ENCODE results near the gene RTN4IP1. TPM values are rescaled to one million over a fixed set of nuclear protein-coding genes. Genes with fewer than 3 reads are reported as not detected.
"Not testable (repeated sequence)": the region's sequence is repeated elsewhere in the genome, so short reads cannot be mapped to it uniquely, and the experiment has no call there.

Gene RTN4IP1
- total RNA-seq, 1 donor from 2014 or later, result 9.3 TPM

DNA sequence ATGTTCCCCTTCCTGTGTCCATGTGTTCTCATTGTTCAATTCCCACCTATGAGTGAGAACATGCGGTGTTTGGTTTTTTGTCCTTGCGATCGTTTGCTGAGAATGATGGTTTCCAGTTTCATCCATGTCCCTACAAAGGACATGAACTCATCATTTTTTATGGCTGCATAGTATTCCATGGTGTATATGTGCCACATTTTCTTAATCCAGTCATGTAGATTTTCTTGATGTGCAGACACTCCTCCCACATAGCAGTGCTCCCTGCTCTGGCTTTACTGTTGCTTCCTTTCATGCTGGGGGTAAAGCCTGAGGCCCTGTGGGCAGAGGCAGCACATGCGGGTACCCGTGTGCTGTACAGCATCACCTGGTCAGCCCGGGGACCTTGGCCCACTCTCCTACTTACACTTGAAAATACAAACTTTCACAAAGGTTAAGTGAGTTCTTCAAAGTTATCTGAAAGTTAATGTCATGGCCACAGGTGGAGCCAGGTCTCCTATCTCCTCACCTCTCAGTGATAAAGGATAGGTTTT lies 80.3 kb downstream of the RTN4IP1 start:
- intact Hi-C loops (cut with micrococcal nuclease), result not testable (repeated sequence)

DNA sequence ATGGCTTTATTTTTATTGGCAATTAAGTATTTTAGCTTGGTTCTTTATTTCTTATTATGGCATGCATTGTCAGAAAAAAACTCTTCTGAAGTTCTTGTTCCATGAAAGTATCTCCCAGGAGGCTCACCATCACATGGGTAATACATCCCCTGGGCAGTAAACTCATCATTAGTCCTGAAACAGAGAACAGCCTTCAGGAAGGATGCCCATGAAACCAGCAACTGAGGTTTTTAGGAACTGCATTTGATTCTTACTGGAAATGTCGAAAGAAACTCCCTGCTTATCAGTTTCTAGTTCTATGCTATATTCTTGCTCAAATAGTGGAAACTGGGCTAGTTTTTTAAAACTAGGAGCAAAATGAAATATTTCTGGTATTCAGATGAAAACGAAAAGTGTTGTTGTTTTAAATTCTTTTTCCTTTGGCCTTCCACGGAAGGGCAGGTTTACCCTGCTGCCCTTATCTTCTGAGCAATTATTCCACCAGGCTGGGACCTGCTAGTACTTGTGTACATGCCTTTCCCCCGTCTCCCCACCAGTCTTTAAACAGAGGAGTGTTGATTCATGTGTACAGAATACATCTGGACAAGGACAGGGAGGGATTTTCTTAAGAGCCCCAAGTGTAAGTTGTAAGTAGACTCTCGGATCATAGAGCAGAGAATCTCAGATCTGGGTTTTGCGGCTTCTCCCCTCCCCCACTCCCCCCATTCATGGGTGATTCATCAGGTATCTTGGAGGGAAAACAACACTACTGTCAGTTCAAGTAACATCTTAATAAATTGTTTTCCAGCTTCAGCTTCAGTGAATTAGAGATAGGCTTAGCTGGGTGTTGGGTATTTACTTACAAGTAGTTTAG lies 81.5 kb downstream of the RTN4IP1 start:
- intact Hi-C loops (cut with micrococcal nuclease), result no loop called here

DNA sequence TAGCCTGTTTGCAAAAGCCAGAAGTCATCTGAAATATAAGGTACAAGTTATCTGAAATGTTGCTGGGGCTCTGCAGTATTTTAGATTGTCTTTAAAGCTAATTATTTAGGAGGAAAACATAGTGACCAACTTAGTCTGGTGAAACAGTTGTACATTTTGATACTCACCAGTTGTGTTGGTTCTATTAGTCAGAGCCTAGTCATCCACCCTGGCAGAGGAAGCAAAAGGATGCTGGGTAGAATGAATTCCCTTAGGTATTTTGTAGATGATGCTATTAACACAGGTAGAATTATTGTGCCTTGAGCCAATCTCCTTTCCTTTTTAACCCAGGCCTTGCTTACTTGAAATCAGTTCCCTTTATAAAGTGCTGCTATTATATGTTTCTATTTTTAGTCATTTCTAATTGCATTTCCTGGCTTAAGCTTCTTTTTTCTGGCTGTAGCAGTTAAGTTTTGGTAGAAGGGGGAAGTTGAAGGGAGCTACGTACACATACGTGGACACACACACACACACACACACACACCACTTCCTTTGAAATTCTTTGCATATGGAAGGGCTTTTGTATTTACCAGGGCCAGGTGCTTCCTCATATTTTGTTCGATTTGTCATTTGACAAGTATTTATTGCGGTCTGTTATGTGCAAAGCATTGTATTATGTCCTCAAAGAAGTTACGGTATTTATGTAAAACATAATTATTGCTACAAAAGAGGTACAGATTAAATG lies 82.4 kb downstream of the RTN4IP1 start:
- intact Hi-C loops (cut with micrococcal nuclease), result no loop called here

DNA sequence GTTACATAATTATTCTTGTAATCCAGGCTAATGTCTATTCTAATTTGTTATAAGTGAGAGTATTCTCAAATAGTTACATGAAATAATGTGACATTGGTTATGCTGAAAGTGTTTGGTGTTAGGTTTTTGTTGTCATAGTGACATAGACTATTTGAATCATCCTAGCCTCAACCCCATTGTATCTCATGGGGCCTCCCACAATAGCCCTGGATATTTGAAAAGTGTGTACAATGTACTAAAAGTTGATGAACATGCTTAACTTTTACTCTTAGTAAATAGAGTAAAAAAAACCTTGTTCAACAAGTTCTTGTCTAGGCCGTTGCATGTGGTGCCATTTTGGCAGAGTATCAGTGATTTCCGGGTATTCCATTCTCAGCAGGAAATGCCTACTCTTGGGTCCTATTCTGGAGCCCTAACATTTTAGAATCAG lies 83.0 kb downstream of the RTN4IP1 start:
- intact Hi-C loops (cut with micrococcal nuclease), result no loop called here

DNA sequence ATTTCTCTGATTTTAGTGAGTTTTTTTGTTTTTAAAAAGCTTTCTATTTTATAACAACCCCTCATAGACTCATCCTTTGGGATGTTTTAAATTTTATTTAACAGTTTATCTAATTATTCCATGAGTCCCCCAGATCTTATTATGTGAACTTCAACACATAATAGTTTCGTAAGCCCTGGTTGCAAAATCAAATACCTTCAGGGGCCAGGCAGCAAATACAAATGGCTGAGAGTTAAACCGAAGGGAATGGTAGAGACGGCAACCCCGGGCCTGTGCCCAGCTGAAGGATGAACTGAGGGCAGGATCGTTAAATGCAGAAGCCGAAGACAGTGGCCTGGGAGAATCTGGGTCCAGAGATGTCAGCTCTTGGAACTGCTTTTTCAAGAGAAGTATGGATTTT lies 88.4 kb downstream of the RTN4IP1 start:
- intact Hi-C loops (cut with micrococcal nuclease), result no loop called here

DNA sequence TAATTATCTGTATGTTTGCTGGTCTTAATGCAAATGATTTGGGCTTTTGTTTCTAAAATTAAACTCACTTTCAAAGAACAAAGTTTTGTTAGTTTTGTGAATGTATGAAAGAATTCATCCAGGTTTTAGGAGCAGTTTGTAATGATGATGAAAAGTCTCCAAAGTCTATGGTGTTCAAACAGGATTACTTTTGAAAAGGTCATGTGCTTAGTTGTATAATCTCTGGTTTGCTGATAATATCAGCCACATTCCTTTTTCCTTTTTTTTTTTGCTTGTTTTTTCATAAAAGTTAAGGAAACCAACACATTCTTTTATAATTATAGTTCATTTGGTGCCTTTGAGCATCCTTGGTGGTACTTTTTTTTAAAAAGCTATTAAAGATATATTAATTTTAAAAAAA lies 88.9 kb downstream of the RTN4IP1 start:
- intact Hi-C loops (cut with micrococcal nuclease), result no loop called here

DNA sequence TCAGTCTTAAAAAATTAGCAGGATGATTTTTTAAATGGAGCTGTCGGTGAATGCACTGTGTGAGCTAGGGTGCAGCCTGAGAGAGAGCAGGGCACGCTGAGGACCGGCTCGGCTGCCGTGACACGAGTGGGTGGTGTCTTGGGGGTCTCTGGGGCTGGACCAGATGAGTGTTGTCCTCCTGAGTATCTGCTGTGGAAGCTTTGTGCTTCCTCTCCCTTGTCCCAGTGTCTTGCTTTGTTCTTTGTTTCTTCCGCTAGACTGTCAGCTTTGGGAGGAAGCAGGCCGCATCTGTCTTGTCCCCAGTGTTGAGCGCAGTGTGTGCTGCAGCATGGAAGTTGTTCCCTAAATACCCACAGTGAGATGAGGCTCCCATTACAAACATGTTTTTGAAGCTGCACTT lies 89.4 kb downstream of the RTN4IP1 start:
- intact Hi-C loops (cut with micrococcal nuclease), result no loop called here

DNA sequence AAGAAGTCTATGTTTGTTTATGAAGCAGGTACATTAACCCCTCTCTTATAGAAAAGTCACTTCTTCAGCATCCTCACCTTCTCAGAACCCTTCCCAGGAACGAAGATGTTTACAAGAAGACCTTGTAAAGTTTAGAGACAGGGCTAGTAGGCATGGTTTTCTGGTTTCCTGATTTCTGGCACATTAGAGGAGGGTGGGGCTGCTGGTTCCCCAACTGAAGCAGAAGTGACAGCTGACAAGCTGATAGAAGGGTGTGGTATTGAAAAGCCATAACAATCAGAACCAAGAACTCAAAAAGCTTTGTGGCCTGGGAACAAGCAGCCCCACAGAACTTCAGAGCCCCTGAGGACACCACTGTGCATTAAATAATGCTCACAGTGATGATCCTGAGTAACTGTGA lies 91.2 kb downstream of the RTN4IP1 start:
- intact Hi-C loops (cut with micrococcal nuclease), result no loop called here

DNA sequence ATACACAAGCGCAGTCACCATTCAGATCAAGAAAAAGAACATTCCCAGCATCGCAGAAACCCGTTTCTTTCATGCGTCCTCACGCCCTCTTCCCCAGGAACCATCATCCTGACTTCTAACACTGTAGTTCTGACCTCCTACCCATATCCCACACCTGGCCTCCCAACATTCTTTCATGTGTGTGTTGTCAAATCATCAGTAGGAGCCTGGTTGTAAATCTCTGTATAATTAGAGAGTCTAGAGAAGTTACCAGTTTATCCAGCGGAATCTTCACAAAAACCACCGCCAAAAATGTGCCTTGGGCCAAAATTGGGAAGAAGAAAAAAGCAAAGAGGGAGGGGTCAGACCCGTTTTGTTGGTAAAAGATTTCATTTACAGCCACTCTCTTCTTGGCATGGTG lies 91.6 kb downstream of the RTN4IP1 start:
- intact Hi-C loops (cut with micrococcal nuclease), result loop anchor here (1.0 kb wide), 1 partner anchor 25 kb away; no protein-coding TSS in a partner anchor

DNA sequence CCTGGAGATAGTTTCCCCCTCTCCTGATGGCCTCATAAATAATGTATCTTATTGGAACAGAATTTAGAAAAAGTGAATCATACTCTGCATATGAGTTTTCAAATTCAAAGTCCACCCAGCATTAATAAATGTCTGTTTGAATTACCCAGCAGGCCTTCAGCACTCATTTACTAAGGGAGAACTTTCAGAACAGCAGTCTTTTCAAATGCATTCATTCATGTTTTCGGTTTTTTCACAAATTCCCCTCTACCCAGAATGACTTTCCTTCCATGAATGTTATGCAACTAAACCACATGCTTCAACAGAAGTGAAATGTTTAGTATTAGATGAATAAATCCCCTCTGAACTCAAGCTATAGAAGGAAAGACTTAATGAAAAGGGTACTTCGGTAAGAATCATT lies 92.4 kb downstream of the RTN4IP1 start:
- intact Hi-C loops (cut with micrococcal nuclease), result loop anchor here (1.0 kb wide), 1 partner anchor 25 kb away; no protein-coding TSS in a partner anchor

DNA sequence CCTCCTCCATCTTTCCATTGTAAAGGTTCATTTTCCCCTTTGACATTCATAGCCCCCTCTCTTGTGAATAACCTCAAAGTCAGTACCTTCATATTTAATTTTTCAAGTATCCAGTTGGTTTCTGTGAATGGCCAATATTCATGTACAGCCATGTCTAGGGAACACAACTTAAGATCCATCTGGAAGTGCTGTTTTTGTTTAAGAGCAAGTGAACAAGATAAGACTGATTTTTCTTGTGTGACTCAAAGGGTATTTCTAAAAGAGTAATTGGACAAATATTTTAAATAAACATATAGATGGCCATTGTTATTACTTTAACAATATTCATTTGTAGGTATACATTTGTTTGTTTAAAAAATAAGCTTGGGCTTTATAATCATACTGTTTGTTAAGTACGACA lies 92.9 kb downstream of the RTN4IP1 start:
- intact Hi-C loops (cut with micrococcal nuclease), result no loop called here

DNA sequence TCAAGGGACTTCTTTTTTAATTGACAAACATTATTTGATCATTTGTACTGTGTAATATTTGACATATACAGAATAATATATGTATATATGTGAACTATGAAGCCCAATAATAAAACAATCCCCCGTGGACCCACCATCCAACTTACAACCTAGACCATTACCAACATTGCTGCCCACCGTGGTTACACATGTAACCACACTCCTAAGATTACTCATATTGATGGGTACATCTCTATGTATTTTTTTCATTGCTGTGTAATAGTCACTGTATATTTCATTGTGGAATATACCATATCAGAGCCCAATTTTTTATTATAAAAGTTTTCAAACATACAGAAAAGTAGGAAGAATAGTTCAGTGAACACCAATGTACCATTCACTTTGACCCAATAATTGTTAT lies 94.3 kb downstream of the RTN4IP1 start:
- intact Hi-C loops (cut with micrococcal nuclease), result loop anchor here (2.0 kb wide), 1 partner anchor 14 kb away; no protein-coding TSS in a partner anchor

DNA sequence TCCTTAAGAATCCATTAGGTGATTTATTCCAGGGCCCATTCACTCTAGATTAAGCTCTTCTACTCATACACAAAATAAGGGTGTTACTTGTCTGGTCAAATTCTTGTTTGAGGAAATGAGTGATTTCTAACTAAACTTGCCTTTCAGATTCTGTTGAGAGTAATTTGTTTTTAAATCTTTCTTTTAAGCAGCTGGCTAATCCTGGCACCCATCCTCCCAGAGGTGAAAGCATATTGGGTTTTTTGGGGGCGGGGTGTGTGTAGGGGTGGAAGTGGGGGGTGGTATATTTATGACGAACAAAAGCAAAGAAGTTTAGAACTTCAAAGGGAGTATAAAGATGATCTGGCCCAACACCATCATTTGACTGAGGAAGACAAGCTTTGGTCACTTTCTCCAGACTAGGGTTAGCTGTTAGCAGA lies 94.7 kb downstream of the RTN4IP1 start:
- intact Hi-C loops (cut with micrococcal nuclease), result loop anchor here (1.0 to 2.0 kb wide), 2 partner anchors 9 to 14 kb away; no protein-coding TSS in a partner anchor

DNA sequence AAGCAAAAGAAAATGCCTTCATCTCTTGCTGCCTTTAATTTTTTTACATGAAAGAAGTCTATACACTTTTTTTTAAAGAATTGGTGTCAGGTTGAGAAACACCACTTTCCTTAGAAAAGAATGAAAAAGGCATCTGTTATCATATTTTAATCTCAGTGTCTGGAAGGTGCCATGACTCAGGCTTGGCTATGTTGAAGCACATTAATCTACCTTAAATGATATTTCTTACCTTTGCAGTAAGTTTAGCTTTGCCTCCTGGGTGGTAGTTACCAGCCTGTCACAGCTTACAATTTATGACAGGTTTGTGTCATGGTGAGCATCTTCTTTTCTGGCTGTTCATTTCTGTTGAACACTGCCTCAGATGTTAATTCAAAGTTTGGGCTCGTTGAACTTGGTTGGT lies 95.3 kb downstream of the RTN4IP1 start:
- intact Hi-C loops (cut with micrococcal nuclease), result loop anchor here (1.0 to 2.0 kb wide), 2 partner anchors 9 to 13 kb away; no protein-coding TSS in a partner anchor

DNA sequence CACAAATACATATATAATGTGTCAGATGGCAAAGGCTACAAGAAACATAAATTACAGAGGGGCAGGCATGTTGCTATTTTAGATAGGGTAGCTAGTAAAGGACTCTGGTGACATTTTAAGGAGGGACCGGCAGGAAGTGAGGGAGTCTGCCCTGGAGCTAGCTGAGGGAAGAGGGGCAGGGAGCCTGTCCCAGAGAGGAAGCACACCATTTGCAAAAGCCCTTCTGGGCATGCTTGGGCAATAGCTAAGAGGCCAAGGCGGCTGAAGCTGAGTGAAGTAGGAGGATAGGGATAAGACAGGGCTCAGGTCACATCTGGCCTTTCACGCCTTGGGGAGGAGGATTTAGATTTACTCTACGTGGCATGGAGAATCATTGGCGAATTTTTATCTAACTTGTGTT lies 96.2 kb downstream of the RTN4IP1 start:
- intact Hi-C loops (cut with micrococcal nuclease), result no loop called here

DNA sequence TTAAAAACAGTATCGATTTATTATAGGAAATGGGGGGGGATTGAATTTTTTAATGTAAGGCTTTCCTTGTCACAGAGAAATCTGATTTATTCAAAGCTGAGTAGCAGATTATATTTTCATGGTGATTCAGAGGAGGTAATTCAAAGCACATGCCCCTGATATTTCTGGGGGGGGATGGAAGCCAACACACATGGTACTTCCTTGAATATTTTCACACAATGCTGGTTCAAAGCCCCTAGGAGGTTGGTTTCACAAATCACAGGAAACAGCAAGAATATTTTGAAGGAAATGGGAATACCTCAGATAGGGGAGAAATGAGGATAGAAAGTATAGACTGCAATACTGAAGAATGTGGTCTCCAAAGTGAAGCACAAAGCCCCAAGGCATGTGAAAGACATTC lies 98.8 kb downstream of the RTN4IP1 start:
- intact Hi-C loops (cut with micrococcal nuclease), result no loop called here

DNA sequence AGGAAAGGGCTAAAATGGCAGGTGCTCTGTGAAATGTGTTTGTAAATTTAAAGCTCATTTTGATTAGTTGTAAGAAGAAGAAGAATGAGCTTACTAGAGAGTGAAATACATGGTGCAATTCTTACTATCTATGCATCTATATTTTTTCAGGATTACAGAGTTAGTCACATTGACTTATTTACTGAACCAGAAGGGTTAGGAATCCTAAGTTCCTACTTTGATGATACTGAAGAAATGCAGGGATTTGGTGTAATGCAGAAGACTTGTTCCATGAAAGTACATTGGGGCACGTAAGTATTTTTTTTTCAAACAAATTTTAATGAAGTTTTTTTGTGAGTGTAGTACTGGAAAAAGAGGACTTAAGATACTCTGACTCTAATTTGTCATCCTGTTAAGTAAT lies 99.3 kb downstream of the RTN4IP1 start:
- intact Hi-C loops (cut with micrococcal nuclease), result no loop called here

DNA sequence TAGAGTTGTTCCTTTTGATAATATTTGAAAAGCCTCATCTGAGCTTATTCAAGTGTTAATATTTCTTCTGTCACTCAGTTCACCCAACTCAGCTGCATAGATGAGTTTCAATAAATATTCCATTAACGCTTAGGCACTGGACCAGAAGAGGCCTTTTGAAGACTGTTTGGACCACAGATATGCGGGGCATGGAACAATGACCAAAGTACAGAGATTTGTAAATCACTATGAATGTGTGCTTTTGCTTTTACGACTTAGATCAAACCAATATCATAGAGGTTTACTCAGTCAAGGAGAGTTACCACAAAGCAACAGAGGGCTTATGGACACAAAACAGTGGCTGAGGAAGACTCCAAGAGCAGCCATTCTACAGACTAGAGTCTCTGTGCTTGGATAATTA lies 99.9 kb downstream of the RTN4IP1 start:
- intact Hi-C loops (cut with micrococcal nuclease), result loop anchor here (10.0 kb wide), 2 partner anchors 365 to 1765 kb away; partner anchors contain the start of gene AFG1L

DNA sequence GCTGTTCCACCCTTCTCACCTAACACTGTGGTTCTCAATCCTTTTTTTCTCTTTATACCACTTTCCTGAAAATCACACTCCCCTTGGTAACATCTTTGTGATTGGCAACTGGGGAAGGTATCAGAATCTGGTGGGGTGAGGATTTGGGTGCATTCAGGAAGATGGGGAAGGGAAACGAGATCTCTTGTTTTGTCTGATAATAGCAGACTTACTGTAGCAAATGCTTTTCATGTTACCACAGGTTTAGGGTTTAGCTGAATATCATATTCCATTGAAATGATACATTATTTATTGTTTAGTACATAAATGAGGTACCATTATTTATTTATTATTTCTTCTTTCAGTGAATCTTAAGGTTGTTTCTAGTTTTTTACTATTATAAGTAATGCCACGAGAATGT lies 100.8 kb downstream of the RTN4IP1 start:
- intact Hi-C loops (cut with micrococcal nuclease), result loop anchor here (10.0 kb wide), 2 partner anchors 364 to 1766 kb away; partner anchors contain the start of gene AFG1L

DNA sequence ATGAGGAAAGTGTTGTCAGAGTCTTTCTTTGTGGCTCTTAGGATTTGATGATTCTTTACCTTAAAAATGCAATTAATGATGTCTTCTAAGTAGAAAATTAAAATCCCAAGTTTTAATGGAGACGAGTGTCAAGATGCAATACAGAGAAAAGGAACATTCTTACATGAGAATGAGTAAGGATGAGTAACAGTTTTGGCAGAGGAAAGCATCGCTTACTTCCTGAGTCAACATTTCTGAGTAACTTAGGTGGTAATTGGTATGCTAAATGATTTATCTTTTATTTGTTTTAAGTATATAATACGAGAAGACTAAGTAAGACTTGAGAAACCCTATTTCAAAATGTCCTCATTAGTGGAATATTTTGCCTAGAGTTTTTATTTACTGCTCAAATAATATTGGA lies 101.3 kb downstream of the RTN4IP1 start:
- intact Hi-C loops (cut with micrococcal nuclease), result loop anchor here (10.0 kb wide), 2 partner anchors 363 to 1767 kb away; partner anchors contain the start of gene AFG1L

DNA sequence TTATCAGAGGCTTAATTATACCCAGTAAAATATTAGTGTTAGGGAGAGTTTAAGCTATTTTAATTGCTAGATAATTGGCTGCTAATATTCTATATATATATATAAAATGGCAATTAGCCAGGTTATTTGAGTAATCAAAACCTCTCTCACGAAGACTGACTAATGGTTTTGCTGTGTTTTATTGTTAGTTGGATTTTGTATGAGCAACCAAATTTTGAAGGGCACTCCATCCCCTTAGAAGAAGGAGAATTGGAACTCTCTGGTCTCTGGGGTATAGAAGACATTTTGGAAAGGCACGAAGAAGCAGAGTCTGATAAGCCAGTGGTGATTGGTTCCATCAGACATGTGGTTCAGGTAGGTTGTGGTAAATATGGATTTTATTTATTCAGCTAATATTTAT lies 102.2 kb downstream of the RTN4IP1 start:
- intact Hi-C loops (cut with micrococcal nuclease), result loop anchor here (10.0 kb wide), 2 partner anchors 362 to 1768 kb away; partner anchors contain the start of gene AFG1L

DNA sequence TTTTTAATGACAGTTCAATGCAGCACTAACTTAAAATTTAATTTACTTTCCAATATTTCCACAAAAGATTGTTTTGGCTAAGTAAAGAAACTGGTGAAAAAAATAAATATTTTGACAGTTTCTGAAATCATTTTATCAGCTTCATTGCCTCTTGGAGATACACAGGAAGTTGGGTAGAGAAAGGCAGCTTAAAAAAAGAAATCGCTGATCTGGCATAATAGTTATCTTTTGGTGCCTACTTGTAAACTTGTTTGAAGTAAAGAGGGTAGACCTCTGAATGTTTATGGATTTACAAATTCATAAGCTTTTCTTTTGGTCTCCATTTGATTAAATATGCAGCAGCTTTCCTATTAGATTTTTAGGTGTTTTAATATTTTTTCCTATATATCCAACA lies 103.4 kb downstream of the RTN4IP1 start:
- intact Hi-C loops (cut with micrococcal nuclease), result loop anchor here (1.0 to 10.0 kb wide), 4 partner anchors 8 to 1769 kb away; partner anchors contain the start of gene AFG1L

All from T-helper 2 cell treated with Interferon-gamma antibody and Interleukin-4, amounts not matched to agents 100 ng/mL and 5 ng/mL, for 36 hours (primary cell).